H54 (cell line): ENCODE measurements around the gene NUAK1.

ENCODE experiments used
- DNase-seq: peaks from one replicate; pipeline ENCODE4 v3.0.0; 2011; ENCODE audit warnings: low spot score, mixed read lengths; ENCODE audit not compliant: insufficient read length
- FAIRE-seq: peaks from 3 replicates; lab custom pipeline; 2011; peaks lifted over from hg19 to GRCh38; lab: Jason Lieb, UNC
- POLR2A ChIP-seq: IDR thresholded peaks from 2 replicates; pipeline ENCODE4 v1.6.1; 2011; ENCODE audit warnings: low read depth, mild to moderate bottlenecking, low read length

The NUAK1 gene

DNA sequence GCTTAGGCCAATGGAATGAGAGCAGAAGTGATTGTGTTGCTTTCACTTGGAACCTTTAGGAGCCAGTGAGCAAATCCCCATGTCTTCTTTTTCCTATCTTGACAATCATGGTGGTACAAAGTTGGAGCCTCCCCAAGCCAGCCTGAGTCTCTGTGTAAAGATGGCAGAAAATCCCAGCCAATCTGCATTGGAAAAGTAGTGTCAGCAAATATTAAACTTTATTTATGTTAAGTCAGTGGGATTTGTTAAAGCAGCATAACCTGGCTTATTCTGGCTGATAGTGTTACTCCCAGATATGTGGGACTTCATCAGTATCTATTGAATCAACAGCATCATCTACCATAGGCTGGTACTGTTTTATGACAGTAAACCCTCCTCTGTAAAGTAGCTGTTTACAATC lies 2.2 kb upstream of the NUAK1 start:
- DNase-seq, result no peak
- TF ChIP-seq POLR2A, result no peak
- no peak for FAIRE-seq

- no peak for FAIRE-seq
- DNase-seq, result no peak
- TF ChIP-seq POLR2A, result no peak
Measured at GRCh38 chr12:106140223-106140986, 1.7 kb upstream of the NUAK1 start.

GRCh38 chr12:106139422-106140171 lies 843 bp upstream of the NUAK1 start:
- TF ChIP-seq POLR2A, result peak; percentile 37; the same call in 1 of the 2 replicates
- FAIRE-seq, result no peak
- peak; percentile 83 for DNase-seq

GRCh38 chr12:106138357-106138632 lies 459 bp downstream of the NUAK1 start:
- no peak for FAIRE-seq
- DNase-seq, result no peak
- TF ChIP-seq POLR2A, result no peak

DNA sequence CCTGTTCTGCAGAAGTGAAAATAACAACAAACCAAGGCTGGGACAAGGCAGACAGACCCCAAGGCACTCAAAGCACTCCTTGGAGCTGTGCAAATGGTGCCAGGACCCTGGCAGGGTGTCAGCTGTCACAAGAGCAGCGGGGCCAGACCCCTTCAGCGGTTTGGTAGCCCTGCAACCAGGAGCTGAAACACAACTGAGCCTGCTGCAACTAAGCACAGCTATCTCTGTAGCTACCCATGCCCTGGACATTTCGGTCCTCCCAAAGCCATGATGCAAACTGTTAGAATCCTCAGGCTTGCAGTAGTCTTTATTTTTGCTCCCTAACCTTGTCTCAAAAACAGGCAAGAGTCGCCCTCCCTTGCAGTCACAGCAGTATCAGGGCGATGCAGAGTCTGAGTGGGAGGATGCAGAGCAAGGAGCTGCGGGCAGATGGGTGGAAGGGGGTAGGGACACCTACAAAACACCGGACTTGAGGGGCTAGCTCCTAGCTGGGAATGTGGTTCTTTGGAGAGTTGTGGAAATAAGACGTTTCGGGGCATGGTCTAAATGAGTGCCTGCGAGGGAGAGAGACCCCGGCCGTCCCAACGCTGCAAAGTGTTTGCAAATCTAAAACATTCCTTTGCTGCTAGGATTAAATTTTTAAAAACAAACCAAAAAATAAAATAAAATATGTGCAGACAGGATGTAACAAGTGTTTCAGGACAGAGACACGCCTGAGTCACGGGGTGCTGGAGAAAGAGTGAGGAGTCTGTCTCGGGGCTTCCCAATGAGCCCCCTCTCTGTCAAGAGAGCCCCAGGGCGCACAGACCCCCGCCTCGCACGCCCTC lies 1.0 kb downstream of the NUAK1 start:
- FAIRE-seq (no peak), DNase-seq (no peak)
- no peak for TF ChIP-seq POLR2A

- TF ChIP-seq POLR2A, result peak; percentile 35; the same call in 1 of the 2 replicates
- FAIRE-seq, result no peak
- no peak for DNase-seq
Measured at GRCh38 chr12:106136263-106136662, 2.5 kb downstream of the NUAK1 start.

- no peak for TF ChIP-seq POLR2A
- FAIRE-seq (no peak), DNase-seq (no peak)
Measured at GRCh38 chr12:106135781-106136180, 3.0 kb downstream of the NUAK1 start.

- DNase-seq (no peak), FAIRE-seq (no peak)
- TF ChIP-seq POLR2A, result no peak
Measured at GRCh38 chr12:106135075-106135474, 3.7 kb downstream of the NUAK1 start.

GRCh38 chr12:106134294-106134949 lies 4.3 kb downstream of the NUAK1 start:
- no peak for TF ChIP-seq POLR2A
- DNase-seq (no peak), FAIRE-seq (no peak)

DNA sequence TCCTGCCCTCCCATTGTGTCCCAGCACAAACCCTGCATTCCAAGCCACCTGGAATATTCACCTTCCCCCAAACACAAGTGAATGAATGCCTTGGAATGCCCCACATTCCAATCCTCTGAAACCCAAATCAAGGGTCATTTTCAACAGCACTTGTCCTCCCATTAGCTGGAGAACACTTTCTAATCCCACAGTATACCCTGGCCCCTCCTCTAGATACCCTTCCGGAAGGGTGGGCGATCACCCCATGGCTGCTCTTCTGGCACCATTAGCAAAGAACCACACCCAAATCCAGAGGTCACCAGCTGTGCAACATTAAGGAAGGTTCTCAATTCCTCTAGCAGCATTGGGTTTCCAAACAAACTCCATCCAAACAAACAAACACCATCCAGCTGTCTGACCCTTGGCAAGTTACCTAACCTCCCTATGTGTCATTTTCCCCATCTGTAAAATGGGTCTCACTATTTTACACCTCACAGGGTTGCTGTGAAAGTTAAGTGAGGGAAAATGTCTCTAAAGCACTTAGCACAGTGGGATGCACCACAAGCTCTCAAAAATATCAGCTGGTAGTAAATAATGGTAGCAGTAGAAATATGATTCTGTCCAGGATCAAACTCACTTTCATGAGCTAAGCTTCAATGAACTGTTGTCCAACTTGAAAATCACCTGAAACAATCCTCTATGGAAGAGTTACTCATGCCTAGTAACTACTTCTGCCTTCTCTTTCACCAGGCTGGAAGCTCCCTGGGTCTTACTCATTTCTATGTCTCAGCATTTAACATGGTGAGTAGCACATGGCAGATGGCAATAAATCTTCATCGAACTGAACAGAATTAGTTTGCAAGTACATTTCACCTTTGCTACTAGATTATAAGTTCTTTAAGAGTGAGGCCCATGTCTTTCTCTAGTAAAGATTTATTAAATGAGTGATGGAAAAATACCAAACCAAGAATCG lies 5.3 kb downstream of the NUAK1 start:
- no peak for TF ChIP-seq POLR2A
- FAIRE-seq (peak; percentile 52), DNase-seq (peak; percentile 56)

GRCh38 chr12:106132175-106133135 lies 6.3 kb downstream of the NUAK1 start:
- DNase-seq (no peak), FAIRE-seq (no peak)
- TF ChIP-seq POLR2A, result no peak
